H9 (cell line): ENCODE measurements around the gene ASTN1. TPM values are rescaled to one million over a fixed set of nuclear protein-coding genes. Genes with fewer than 3 reads are reported as not detected.

Experiments used
- DNase-seq: peaks from one replicate; pipeline ENCODE4 v3.0.0-alpha.2; 2017
- H2AFZ ChIP-seq: one replicate; pipeline ENCODE4 v1.6.1; 2013; ENCODE audit warnings: mild to moderate bottlenecking, low read length, control low read depth, moderate library complexity
- H2AK5ac ChIP-seq: 2 replicates; pipeline ENCODE4 v1.6.1; 2013; ENCODE audit warnings: low read length, control low read depth, mixed read lengths; ENCODE audit not compliant: insufficient read length
- H2BK120ac ChIP-seq: one replicate; pipeline ENCODE4 v1.6.1; 2013; ENCODE audit warnings: low read depth, mild to moderate bottlenecking, low read length, control low read depth, inconsistent platforms; ENCODE audit not compliant: poor library complexity, severe bottlenecking
- H2BK12ac ChIP-seq: 2 replicates; pipeline ENCODE4 v1.6.1; 2013; ENCODE audit warnings: low read length, control low read depth, mixed read lengths, low read depth; ENCODE audit not compliant: insufficient read length
- H2BK15ac ChIP-seq: 2 replicates; pipeline ENCODE4 v1.6.1; 2013; ENCODE audit warnings: low read depth, low read length, control low read depth
- H2BK20ac ChIP-seq: one replicate; pipeline ENCODE4 v1.6.1; 2013; ENCODE audit warnings: low read depth, mild to moderate bottlenecking, low read length, control low read depth, inconsistent platforms; ENCODE audit not compliant: poor library complexity, severe bottlenecking
- H2BK5ac ChIP-seq: 2 replicates; pipeline ENCODE4 v1.6.1; 2013; ENCODE audit warnings: low read length, control low read depth, mixed read lengths; ENCODE audit not compliant: insufficient read length
- H3K14ac ChIP-seq: 2 replicates; pipeline ENCODE4 v1.6.1; 2013; ENCODE audit warnings: low read length, control low read depth; ENCODE audit not compliant: insufficient read depth
- H3K18ac ChIP-seq: 2 replicates; pipeline ENCODE4 v1.6.1; 2013; ENCODE audit warnings: low read depth, mild to moderate bottlenecking, mixed read lengths, low read length, control low read depth; ENCODE audit not compliant: insufficient read length
- H3K23ac ChIP-seq: 2 replicates; pipeline ENCODE4 v1.6.1; 2013; ENCODE audit warnings: low read length, control low read depth, mixed read lengths, low read depth; ENCODE audit not compliant: insufficient read length
- H3K23me2 ChIP-seq: 2 replicates; pipeline ENCODE4 v1.6.1; 2013; ENCODE audit warnings: low read depth, mild to moderate bottlenecking, mixed read lengths, low read length, control low read depth; ENCODE audit not compliant: insufficient read length, poor library complexity, severe bottlenecking
- H3K27ac ChIP-seq: 2 replicates; pipeline ENCODE4 v1.5.1; 2013; ENCODE audit warnings: low read length, control low read depth, mixed read lengths, low read depth; ENCODE audit not compliant: insufficient read length
- H3K27me3 ChIP-seq: 2 replicates; pipeline ENCODE4 v1.6.1; 2013; ENCODE audit warnings: low read length, control low read depth, inconsistent platforms; ENCODE audit not compliant: insufficient read depth
- H3K4ac ChIP-seq: 2 replicates; pipeline ENCODE4 v1.6.1; 2013; ENCODE audit warnings: low read depth, mild to moderate bottlenecking, control low read depth, inconsistent platforms, low read length, moderate library complexity
- H3K4me1 ChIP-seq: 2 replicates; pipeline ENCODE4 v1.6.1; 2013; ENCODE audit warnings: low read length, control low read depth, inconsistent platforms; ENCODE audit not compliant: insufficient read depth
- H3K4me2 ChIP-seq: 2 replicates; pipeline ENCODE4 v1.6.1; 2013; ENCODE audit warnings: low read length, control low read depth, mixed read lengths; ENCODE audit not compliant: insufficient read length, insufficient read depth
- H3K56ac ChIP-seq: 2 replicates; pipeline ENCODE4 v1.6.1; 2013; ENCODE audit warnings: low read depth, mild to moderate bottlenecking, mixed read lengths, low read length, control low read depth; ENCODE audit not compliant: insufficient read length
- H3K79me1 ChIP-seq: 2 replicates; pipeline ENCODE4 v1.6.1; 2013; ENCODE audit warnings: low read depth, mild to moderate bottlenecking, moderate library complexity, low read length, control low read depth, inconsistent platforms; ENCODE audit not compliant: insufficient read depth, poor library complexity, severe bottlenecking
- H3K79me2 ChIP-seq: 2 replicates; pipeline ENCODE4 v1.6.1; 2013; ENCODE audit warnings: low read length, control low read depth, inconsistent platforms; ENCODE audit not compliant: insufficient read depth
- H3K9ac ChIP-seq: 2 replicates; pipeline ENCODE4 v1.6.1; 2013; ENCODE audit warnings: low read length, control low read depth, mixed read lengths; ENCODE audit not compliant: insufficient read length; ENCODE audit errors: extremely low read depth
- H3K9me3 ChIP-seq: one replicate; pipeline ENCODE4 v1.6.1; 2013; ENCODE audit warnings: low read depth, low read length, inconsistent platforms; ENCODE audit not compliant: control insufficient read depth
- H3T11ph ChIP-seq: one replicate; pipeline ENCODE4 v1.6.1; 2013; ENCODE audit warnings: mild to moderate bottlenecking, low read length, control low read depth, inconsistent platforms
- H4K20me1 ChIP-seq: one replicate; pipeline ENCODE4 v1.6.1; 2013; ENCODE audit not compliant: control insufficient read depth, insufficient read length, insufficient read depth
- H4K5ac ChIP-seq: 2 replicates; pipeline ENCODE4 v1.6.1; 2013; ENCODE audit warnings: low read depth, mild to moderate bottlenecking, mixed read lengths, low read length, control low read depth; ENCODE audit not compliant: insufficient read length
- H4K8ac ChIP-seq: replicated peaks from 2 replicates; pipeline ENCODE4 v1.6.1; 2013; ENCODE audit warnings: low read length, control low read depth, mixed read lengths, low read depth; ENCODE audit not compliant: insufficient read length
- H4K91ac ChIP-seq: 2 replicates; pipeline ENCODE4 v1.6.1; 2013; ENCODE audit warnings: low read depth, mild to moderate bottlenecking, moderate library complexity, mixed read lengths, low read length, control low read depth; ENCODE audit not compliant: insufficient read length
- H3K27ac Mint-ChIP-seq, 3 experiments: 2 replicates in 2 of 3; 3 replicates in 1 of 3; pipeline ENCODE4 v1.8.0; 2020 to 2021; ENCODE audit warnings: mixed read lengths in 3 of 3, mild to moderate bottlenecking in 1 of 3, moderate library complexity in 1 of 3
- H3K27me3 Mint-ChIP-seq: 2 replicates; pipeline ENCODE4 v1.8.0; 2021; ENCODE audit warnings: low read depth, mild to moderate bottlenecking, moderate library complexity, mixed read lengths
- H3K36me3 Mint-ChIP-seq, 3 experiments: 2 replicates in 2 of 3; 3 replicates in 1 of 3; pipeline ENCODE4 v1.8.0; 2020 to 2021; ENCODE audit warnings: low read depth in 3 of 3, mixed read lengths in 3 of 3; ENCODE audit not compliant: insufficient read depth in 1 of 3
- H3K4me1 Mint-ChIP-seq, 2 experiments: 2 replicates each; pipeline ENCODE4 v1.8.0; 2020; ENCODE audit warnings: mixed read lengths in 2 of 2
- H3K4me3 Mint-ChIP-seq, 2 experiments: 2 replicates in 1 of 2; 3 replicates in 1 of 2; pipeline ENCODE4 v1.8.0; 2020 to 2021; ENCODE audit warnings: mild to moderate bottlenecking in 2 of 2, mixed read lengths in 2 of 2, moderate library complexity in 1 of 2
- H3K9me3 Mint-ChIP-seq, 2 experiments: 2 replicates in 1 of 2; 3 replicates in 1 of 2; pipeline ENCODE4 v1.8.0; 2020; ENCODE audit warnings: mild to moderate bottlenecking in 2 of 2, mixed read lengths in 2 of 2, moderate library complexity in 1 of 2
- WGBS: extraction: QIAGEN DNeasy Blood & Tissue Kit; methylation state at CpG from one replicate; pipeline ENCODE4 v1.1.7; 2013; ENCODE audit warnings: missing lambda C conversion rate, low lambda C conversion rate, mixed read lengths; ENCODE audit not compliant: insufficient read length; ENCODE audit errors: extremely low coverage; 5-methylcytosine and 5-hydroxymethylcytosine counted together
- total RNA-seq: library from RNA; stranded (reverse); gene quantifications from 2 replicates; pipeline ENCODE4 v1.2.1, GENCODE V29; 2021
- TF ChIP-seq, protein P1 (sequence below): fragments of 200-600 bp; sonication (generic); conservative IDR thresholded peaks from 3 replicates; pipeline ENCODE4 v1.8.0; 2021; ENCODE audit warnings: antibody characterized with exemption, mild to moderate bottlenecking

ASTN1 gene
- total RNA-seq, 1 experiment from 2014 or later = 0.98 TPM

DNA sequence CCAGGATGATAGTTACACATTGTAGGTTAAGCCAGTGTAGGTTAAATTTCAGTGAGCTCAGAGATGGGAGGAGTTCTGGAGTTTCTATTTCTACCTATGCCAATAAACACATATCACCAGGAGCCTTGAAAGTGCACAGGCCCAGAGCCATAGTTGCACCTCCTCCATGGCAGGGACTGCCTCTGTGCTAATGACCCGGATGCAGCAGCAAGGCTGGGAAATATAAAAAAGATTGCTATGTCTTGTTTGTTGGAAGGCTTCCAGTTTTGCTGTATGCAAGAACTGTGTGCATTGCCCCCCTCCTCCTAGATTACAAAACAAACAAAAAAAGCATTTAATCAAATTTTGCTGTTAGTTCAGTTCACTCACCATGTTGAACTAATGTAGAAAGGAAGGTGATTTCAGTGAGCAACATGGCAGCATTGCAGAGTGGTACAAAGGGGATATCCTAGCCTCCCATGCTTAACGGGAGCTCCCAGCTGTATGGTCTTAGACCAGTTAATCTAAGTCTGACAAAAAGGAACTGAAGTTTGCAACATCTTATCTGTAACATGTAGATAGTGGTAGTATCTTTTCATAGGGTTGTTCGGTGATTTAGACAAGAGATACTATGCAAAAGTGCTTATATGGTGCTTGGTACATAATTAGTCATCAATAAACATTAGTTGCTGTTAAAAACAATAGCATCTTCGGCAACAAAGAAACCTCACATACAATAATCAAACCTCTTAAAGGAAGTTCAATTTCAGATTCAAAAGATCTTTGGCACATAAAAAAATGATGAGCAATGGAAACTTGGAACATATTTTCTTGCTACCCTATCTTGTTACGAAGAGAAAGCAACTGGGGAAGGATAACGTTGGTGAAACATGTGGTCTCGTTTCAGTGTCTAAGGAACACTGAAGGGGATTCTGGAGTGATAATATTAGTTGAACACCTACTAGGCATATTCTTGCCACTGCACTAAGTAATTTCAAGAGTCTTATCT is 309.5 kb downstream of the ASTN1 start:
- no peaks in the 10 kb centered on the region for H3K9me3 ChIP-seq
- H3K27ac ChIP-seq = no peak overlapping the region
- H3K9ac ChIP-seq = no peak overlapping the region
- TF ChIP-seq, protein P1, sequence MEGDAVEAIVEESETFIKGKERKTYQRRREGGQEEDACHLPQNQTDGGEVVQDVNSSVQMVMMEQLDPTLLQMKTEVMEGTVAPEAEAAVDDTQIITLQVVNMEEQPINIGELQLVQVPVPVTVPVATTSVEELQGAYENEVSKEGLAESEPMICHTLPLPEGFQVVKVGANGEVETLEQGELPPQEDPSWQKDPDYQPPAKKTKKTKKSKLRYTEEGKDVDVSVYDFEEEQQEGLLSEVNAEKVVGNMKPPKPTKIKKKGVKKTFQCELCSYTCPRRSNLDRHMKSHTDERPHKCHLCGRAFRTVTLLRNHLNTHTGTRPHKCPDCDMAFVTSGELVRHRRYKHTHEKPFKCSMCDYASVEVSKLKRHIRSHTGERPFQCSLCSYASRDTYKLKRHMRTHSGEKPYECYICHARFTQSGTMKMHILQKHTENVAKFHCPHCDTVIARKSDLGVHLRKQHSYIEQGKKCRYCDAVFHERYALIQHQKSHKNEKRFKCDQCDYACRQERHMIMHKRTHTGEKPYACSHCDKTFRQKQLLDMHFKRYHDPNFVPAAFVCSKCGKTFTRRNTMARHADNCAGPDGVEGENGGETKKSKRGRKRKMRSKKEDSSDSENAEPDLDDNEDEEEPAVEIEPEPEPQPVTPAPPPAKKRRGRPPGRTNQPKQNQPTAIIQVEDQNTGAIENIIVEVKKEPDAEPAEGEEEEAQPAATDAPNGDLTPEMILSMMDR = no peak
- no peak overlapping the region for H3K18ac ChIP-seq
- H4K20me1 ChIP-seq = no peaks in the 10 kb centered on the region
- no peak overlapping the region for H2BK120ac ChIP-seq
- no peaks in the 10 kb centered on the region for H3K79me2 ChIP-seq
- no peak overlapping the region for H3K23ac ChIP-seq
- H4K8ac ChIP-seq = no peak overlapping the region
- no peak overlapping the region for H2BK12ac ChIP-seq
- no peak overlapping the region for H4K91ac ChIP-seq
- Mint-ChIP-seq H3K4me3 (no peak overlapping the region), H3K27me3 (peaks cover 2% of the 10 kb centered on the region; the same call in 1 of the 2 replicates), H3K9me3 (no peaks in the 10 kb centered on the region), H3K36me3 (no peaks in the 10 kb centered on the region; a peak in 1 of 7 replicates), H3K27ac (no peak overlapping the region), H3K4me1 (no peaks in the 10 kb centered on the region)
- H2AFZ ChIP-seq = no peak overlapping the region
- H2AK5ac ChIP-seq = no peak overlapping the region
- no peak for DNase-seq
- H3K27me3 ChIP-seq = no peaks in the 10 kb centered on the region
- H3K56ac ChIP-seq = no peak overlapping the region
- H2BK15ac ChIP-seq = no peak overlapping the region
- no peak overlapping the region for H4K5ac ChIP-seq
- H3K4me1 ChIP-seq = no peaks in the 10 kb centered on the region
- no peaks in the 10 kb centered on the region for H3K79me1 ChIP-seq
- no peak overlapping the region for H3K14ac ChIP-seq
- H2BK20ac ChIP-seq = no peak overlapping the region
- H3K23me2 ChIP-seq = no peaks in the 10 kb centered on the region
- H3T11ph ChIP-seq = no peak overlapping the region
- H2BK5ac ChIP-seq = no peak overlapping the region
- no peak overlapping the region for H3K4ac ChIP-seq
- no CpG with 5 or more reads among the region's 7 CpGs for whole genome bisulfite sequencing
- H3K4me2 ChIP-seq = no peak overlapping the region
